OCI-LY7 (cell line): ENCODE results near the gene GAS2L2.

Experiments
- EZH2phosphoT487 ChIP-seq: fragments of 200-600 bp; sonication (generic); IDR thresholded peaks from 2 replicates; pipeline ENCODE4 v1.6.1; 2018; ENCODE audit warnings: low read depth, borderline replicate concordance, mild to moderate bottlenecking, mixed run types, antibody characterized with exemption, low read length, moderate library complexity, mixed read lengths
- TF ChIP-seq, protein P1 (sequence below): fragments of 200-600 bp; sonication (generic); conservative IDR thresholded peaks from 2 replicates; pipeline ENCODE4 v1.5.1; 2014; ENCODE audit warnings: mild to moderate bottlenecking, antibody characterized with exemption, low read length, moderate library complexity, mixed read lengths

DNA sequence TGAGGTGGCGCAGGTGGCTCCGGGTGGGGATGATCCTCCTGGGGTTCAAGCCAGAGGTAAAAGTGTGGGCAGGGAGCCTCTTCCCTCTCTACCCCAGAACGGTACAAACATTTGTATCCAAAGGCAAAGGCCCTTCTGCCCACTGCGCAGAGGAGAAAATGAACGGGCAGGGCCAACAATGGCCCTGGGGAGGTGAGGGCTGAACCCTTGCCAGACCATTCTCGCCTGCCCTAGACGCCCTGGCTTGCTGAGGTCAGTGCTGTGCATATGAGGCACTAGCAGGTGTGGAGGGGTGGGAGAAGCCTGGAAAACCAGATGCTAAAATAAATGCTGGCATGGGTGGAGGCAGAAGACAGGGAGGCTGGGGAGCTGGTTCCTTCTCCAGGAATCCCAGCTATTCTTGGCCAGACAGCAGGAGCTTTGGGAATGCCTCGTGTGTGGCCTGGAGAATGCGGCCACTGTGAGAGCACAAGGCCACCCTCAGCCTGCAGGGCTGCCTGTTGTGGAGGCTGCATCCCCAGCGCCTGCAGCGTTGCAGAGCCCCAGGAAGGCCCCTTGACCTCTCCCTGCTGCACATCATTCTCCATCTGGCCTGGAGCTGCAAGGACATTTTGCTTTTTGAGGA lies 12.2 kb upstream of the GAS2L2 start:
- TF ChIP-seq, protein P1, sequence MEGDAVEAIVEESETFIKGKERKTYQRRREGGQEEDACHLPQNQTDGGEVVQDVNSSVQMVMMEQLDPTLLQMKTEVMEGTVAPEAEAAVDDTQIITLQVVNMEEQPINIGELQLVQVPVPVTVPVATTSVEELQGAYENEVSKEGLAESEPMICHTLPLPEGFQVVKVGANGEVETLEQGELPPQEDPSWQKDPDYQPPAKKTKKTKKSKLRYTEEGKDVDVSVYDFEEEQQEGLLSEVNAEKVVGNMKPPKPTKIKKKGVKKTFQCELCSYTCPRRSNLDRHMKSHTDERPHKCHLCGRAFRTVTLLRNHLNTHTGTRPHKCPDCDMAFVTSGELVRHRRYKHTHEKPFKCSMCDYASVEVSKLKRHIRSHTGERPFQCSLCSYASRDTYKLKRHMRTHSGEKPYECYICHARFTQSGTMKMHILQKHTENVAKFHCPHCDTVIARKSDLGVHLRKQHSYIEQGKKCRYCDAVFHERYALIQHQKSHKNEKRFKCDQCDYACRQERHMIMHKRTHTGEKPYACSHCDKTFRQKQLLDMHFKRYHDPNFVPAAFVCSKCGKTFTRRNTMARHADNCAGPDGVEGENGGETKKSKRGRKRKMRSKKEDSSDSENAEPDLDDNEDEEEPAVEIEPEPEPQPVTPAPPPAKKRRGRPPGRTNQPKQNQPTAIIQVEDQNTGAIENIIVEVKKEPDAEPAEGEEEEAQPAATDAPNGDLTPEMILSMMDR, result no peak
- TF ChIP-seq EZH2phosphoT487, result no peak
